ENCODE results near the gene PSME2. TPM values are rescaled to one million over a fixed set of nuclear protein-coding genes. Genes with fewer than 3 reads are reported as not detected.
A peak's percentile ranks its signal among the peaks of the same experiment; 100 is the strongest.

Gene PSME2
- total and polyA plus RNA-seq, 7 donors: 26.2 to 485 (median 43.5) TPM

GRCh38 chr14:24150567-24150966 lies 4.2 kb upstream of the PSME2 start:
- Histone ChIP-seq H3K4me1 (peaks cover 0 to 30% (median 25%) of the 10 kb centered on the region in 4 donors), H3K4me3 (no peak overlapping the region), H3K9me3 (no peaks in the 10 kb centered on the region), H3K27me3 (no peaks in the 10 kb centered on the region), H3K36me3 (peaks cover 28 to 66% (median 52%) of the 10 kb centered on the region in 4 donors), H3K27ac (no peak overlapping the region)
- intact Hi-C loops (cut with DNase I): no loop called here
- WGBS, 2 donors: 94 to 97% methylated on average over 9 of the region's 9 CpGs
- no peak for TF ChIP-seq EP300 (IDR thresholded peaks at IDR 0.05)
- TF ChIP-seq POLR2AphosphoS5 (IDR thresholded peaks at IDR 0.05): no peak
- no peak for TF ChIP-seq CTCF (IDR thresholded peaks at IDR 0.05)
- no peak for TF ChIP-seq POLR2A (IDR thresholded peaks at IDR 0.05)
- no peak for DNase-seq

- Histone ChIP-seq H3K4me3 (no peak overlapping the region), H3K27ac (no peak overlapping the region), H3K36me3 (peaks cover 23 to 61% (median 47%) of the 10 kb centered on the region in 4 donors), H3K27me3 (no peaks in the 10 kb centered on the region), H3K4me1 (peaks cover 0 to 35% (median 30%) of the 10 kb centered on the region in 4 donors), H3K9me3 (no peaks in the 10 kb centered on the region)
- WGBS, 2 donors: 93 to 94% methylated on average over 9 of the region's 9 CpGs
- no peak for DNase-seq
- intact Hi-C loops (cut with DNase I): no loop called here
- TF ChIP-seq CTCF (IDR thresholded peaks at IDR 0.05): no peak
- TF ChIP-seq POLR2A (IDR thresholded peaks at IDR 0.05): no peak
- no peak for TF ChIP-seq POLR2AphosphoS5 (IDR thresholded peaks at IDR 0.05)
- no peak for TF ChIP-seq EP300 (IDR thresholded peaks at IDR 0.05)
Observed at GRCh38 chr14:24150061-24150460, 3.7 kb upstream of the PSME2 start.

DNA sequence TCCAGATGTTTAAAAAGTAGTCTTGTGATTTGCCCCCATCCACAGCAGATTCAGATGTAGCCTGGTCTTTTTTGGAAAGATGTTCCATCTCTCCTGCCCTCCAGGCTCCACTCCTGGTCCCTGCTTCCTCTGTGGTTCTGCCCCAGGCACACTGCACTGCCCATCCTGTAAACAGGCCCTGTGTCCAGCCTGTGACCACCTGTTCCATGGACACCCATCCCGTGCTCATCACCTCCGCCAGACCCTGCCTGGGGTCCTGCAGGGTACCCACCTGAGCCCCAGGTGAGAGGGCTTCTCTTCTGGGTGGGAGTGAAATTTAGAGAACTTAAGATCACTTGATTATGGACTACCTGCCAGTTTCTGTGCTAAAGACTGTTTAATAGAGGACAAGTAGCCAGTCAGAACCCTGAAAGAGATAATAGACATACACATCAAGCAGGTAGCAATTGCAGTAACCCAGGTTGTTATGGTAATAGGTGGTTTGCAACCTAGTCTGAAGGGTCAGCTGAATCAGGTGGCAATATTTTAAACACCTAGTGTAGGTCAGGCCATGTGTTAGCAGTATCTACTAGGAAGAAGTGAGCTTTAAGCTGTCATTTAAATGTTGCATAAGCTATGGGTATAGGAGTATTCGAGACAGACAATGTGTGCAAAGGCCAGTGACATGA lies 3.0 kb upstream of the PSME2 start:
- no peaks in the 10 kb centered on the region for H3K9me3 ChIP-seq
- peaks cover 0 to 40% (median 33%) of the 10 kb centered on the region in 4 donors for H3K4me1 ChIP-seq
- DNase-seq: no peak
- H3K27me3 ChIP-seq: no peaks in the 10 kb centered on the region
- intact Hi-C loops (cut with DNase I): loop anchor here (5.0 to 10.0 kb wide), 3 partner anchors 83 to 845 kb away; partner anchors contain the start of genes BCL2L2, GMPR2, NEDD8 and PPP1R3E
- no peak overlapping the region for H3K27ac ChIP-seq
- H3K4me3 ChIP-seq: no peak overlapping the region
- peaks cover 23 to 55% (median 42%) of the 10 kb centered on the region in 4 donors for H3K36me3 ChIP-seq
- WGBS, 2 donors: 92 to 97% methylated on average over 3 of the region's 3 CpGs
- TF ChIP-seq POLR2A (IDR thresholded peaks at IDR 0.05): no peak
- TF ChIP-seq CTCF (IDR thresholded peaks at IDR 0.05): no peak
- TF ChIP-seq EP300 (IDR thresholded peaks at IDR 0.05): no peak
- no peak for TF ChIP-seq POLR2AphosphoS5 (IDR thresholded peaks at IDR 0.05)

DNA sequence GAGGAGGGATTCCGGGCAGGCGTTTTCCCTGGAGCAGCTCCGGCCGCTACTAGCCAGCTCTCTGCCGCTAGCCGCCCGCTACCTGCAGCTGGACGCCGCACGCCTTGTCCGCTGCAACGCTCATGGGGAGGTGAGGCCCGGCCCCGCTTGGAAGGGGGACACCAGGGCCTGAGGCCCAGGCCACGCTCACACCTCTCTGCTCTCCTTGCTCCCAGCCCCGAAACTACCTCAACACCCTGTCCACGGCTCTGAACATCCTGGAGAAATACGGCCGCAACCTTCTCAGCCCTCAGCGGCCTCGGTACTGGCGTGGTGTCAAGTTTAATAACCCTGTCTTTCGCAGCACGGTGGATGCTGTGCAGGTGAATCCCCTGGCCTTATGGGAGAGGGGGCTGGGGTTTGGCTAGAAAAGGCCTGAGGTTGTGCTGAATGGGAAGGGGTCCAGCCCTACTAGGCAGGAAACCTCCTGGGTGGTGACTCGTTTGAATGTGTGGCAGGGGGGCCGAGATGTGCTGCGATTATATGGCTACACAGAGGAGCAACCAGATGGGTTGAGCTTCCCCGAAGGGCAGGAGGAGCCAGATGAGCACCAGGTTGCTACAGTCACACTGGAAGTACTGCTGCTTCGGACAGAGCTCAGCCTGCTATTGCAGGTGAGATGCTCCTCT lies 1.5 kb upstream of the PSME2 start:
- peak overlapping the region; percentile 58 to 98 (median 77) for H3K4me3 ChIP-seq
- peak; percentile 78 for DNase-seq
- intact Hi-C loops (cut with DNase I): loop anchor here (2.0 to 10.0 kb wide), 4 partner anchors 13 to 843 kb away; partner anchors contain the start of genes BCL2L2, GMPR2, IRF9 and NEDD8
- no peaks in the 10 kb centered on the region for H3K27me3 ChIP-seq
- 3 to 5% methylated on average over 29 of the region's 29 CpGs for WGBS, 2 donors
- no peaks in the 10 kb centered on the region for H3K9me3 ChIP-seq
- H3K36me3 ChIP-seq: peaks cover 21 to 55% (median 36%) of the 10 kb centered on the region in 4 donors
- peak overlapping the region; percentile 92 to 96 (median 95) for H3K27ac ChIP-seq
- TF ChIP-seq CTCF (IDR thresholded peaks at IDR 0.05): no peak
- peaks cover 0 to 40% (median 34%) of the 10 kb centered on the region in 4 donors for H3K4me1 ChIP-seq
